ENCODE data around the gene B3GALT6.
A peak's percentile ranks its signal among the peaks of the same experiment; 100 is the strongest.

The B3GALT6 gene

GRCh38 chr1:1217621-1218523, 14.2 kb upstream of the B3GALT6 start:
- DNase-seq, result no peak

DNA sequence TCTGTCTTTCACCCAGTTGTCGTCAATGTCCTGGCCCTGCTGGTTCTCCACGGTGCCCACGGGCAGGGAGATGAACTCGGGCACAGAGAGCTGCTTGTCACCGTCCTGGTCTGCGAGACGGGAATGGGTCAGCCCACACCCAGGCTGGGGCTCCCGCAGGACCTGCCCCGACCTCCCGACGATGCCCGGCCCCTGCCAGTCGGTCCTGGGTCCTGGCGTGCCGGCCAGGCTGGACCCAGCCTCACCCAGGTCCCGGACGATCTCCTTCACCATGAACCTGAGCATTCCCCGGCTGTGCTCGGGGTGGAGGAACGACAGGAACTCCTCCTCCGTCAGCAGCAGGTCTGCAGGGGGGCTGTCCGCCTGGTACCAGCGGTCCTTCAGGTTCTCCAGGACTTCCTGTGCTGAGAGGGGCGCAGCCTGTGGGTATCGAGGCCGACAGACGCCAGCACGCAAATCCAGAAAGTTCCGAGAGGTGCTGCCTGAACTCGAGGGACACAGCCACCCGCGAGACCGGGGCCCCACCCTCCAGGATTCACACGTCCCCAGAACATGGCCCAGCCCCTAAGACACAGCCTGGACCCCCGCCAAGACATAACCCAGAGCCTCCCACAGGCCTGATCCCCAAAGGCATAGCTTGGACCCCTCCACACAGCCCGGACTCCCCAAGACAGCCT, 13.4 kb upstream of the B3GALT6 start:
- no peak for DNase-seq

GRCh38 chr1:1219341-1219740, 12.7 kb upstream of the B3GALT6 start:
- no peak for DNase-seq

GRCh38 chr1:1220197-1220596, 11.8 kb upstream of the B3GALT6 start:
- no peak for DNase-seq

- DNase-seq, result no peak
Observed at GRCh38 chr1:1221887-1222574, 10.0 kb upstream of the B3GALT6 start.

DNA sequence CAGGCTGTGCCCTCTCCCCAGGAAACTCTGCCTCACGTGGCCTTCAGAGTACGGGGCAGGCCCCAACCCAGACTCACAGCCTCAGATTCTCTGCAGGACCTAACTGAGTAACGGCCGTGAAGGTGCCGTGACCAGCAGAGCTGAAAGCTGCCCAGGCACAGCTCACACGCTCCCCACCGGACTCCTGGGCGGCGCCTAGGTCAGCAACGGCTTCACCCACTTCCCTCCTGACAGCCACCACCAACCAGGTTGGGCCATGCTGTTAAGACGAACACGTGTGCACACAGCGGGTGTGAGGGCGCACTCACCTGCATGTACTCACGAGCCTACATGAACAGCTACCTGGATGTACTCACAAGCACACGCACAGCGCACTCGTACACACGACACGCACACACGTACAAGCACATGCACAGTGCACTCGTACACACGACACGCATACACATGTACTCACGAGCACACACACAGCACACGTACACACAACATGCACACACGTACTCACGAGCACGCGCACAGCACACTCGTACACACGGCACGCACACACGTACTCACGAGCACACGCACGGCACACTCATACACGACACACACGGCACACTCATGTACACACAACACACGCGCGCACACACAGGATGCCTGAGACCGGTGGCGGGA, 9.3 kb upstream of the B3GALT6 start:
- no peak for DNase-seq

- DNase-seq, result no peak
Observed at GRCh38 chr1:1223321-1223720, 8.7 kb upstream of the B3GALT6 start.

DNA sequence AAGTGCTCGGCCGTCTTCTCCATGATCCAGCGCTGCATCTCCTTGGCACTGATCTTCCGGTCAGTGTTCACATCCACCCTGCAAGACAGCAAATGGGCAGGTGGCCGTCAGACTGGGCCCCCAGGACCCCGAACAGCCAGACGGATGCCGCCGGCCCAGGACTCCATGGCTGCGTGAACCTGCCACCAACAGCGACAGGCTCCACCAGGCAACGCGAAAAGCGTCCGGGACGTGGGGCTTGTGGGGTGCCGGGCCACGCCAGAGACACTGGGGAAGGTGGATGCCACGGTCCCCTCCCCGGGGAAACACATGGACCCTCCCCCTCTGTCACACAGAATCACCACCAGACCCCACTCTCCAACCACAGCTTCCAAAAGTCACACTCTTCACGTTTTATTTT, 8.1 kb upstream of the B3GALT6 start:
- DNase-seq, result no peak

DNA sequence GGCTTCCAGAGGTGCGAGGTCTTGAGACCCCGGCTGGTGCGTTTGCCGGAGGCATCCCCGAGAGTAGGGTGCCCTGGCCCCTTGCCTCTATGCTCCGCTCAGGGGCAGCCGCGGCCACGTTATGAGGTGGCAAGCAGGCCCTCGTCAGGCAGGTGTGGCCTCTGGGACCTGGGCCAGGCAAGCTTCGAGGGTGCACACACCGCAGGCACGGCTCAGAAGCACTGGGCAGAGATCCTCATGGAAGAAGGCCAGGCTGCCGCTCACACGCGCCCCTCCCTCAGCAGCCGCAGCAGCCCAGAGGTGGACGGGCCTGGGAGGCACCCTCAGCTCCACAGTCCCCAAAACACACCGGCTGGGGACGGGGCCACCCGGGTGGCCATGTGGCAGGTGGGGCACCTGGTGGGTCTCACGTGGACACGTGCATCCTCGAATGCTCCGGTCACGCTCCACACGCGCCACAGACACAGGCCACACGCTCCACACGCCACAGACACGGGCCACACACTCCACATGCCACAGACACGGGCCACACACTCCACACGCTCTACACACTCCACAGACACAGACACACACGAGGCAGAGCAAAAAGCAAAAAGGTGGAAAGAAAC, 6.7 kb upstream of the B3GALT6 start:
- no peak for DNase-seq

- DNase-seq, result no peak
Observed at GRCh38 chr1:1225913-1226312, 6.1 kb upstream of the B3GALT6 start.

DNA sequence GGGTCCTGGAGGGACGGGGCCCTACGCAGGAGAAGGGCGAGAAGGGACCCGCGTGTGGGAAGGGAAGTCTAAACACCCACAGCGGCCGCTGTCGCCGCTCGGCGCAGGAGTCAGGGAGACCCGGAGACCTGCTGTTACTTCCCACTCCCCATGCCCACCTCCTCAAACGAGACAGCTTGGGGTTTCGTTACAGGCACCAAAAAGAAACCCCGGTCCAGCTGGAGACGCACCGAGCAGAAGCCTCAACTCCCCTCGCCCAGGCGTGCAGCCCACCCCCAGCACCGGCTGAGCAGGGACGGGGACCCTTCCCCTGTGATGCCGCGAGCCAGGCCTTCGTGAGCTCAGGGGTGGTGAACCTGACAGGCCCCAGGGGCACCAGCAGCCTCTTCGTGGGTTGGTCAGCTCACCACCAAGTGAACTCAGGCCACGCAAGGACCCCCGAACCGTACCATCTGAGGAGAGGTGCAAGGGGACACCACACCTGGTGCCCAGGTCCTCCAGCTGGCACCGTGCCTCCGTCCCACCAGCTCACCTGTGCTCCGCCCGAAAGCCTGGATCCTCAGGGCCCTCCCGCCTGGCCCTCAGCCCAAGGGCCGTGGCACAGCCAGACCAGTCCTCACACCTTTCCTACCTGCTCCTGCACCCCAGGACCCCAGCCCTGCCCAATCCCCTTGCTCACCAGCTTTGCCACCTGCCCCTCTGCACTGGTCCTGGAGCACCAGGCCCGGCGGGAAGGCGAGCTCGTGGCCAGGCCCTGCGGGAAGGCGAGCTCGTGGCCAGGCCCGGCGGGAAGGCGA, 5.3 kb upstream of the B3GALT6 start:
- no peak for DNase-seq

GRCh38 chr1:1227386-1227785, 4.7 kb upstream of the B3GALT6 start:
- no peak for DNase-seq

GRCh38 chr1:1228187-1228586, 3.9 kb upstream of the B3GALT6 start:
- no peak for DNase-seq

DNA sequence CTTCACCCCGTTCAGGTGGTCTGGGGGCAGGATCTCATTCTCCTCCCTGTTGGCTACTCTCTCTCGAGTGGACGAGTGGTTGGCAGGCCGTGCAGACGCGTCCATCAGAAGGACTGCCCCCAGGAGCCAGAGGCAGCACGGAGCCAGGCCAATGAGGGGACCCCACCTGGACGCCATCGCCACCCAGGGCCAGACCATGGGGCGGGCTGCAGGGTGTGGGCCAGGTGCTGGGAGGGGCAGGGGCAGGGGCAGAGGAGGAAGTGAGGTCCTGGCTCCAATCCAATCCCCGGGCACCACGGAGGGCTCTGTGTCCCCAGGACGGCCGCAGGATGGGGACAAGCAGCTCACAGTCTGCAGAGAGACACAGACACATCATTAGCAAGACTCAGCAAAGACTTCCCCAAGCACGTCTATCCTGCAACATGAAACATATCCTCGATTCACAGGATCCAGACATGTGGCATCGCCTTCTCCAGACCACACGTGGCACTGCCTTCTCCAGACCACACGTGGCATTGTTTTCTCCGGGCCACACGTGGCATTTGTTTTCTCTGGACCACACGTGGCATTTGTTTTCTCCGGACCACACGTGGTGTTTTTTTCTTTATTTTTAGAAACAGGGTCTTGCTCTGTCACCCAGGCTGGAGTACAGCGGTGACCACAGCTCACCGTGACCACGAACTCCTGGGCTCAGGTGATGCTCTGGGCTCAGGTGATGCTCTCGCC, 3.3 kb upstream of the B3GALT6 start:
- DNase-seq, result no peak

DNA sequence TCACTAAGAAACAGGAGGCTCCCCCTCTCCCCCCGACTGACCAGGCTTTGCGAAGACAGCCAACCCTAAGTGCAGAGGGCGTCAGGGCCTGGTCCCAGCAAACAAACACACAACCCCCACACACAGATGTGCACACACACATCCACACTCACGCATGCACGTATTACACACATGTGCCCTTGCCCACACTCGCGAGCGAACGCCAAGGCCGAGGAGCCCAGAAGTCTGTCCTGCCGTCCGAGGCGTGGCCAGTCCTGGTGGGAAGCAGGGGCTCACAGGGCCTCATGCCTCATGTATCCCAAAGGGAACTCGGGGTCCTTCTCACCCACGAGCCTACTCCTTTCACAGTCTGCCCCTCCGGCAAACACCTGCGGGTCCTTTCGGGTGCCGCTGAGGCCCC, 2.3 kb upstream of the B3GALT6 start:
- DNase-seq, result no peak

DNA sequence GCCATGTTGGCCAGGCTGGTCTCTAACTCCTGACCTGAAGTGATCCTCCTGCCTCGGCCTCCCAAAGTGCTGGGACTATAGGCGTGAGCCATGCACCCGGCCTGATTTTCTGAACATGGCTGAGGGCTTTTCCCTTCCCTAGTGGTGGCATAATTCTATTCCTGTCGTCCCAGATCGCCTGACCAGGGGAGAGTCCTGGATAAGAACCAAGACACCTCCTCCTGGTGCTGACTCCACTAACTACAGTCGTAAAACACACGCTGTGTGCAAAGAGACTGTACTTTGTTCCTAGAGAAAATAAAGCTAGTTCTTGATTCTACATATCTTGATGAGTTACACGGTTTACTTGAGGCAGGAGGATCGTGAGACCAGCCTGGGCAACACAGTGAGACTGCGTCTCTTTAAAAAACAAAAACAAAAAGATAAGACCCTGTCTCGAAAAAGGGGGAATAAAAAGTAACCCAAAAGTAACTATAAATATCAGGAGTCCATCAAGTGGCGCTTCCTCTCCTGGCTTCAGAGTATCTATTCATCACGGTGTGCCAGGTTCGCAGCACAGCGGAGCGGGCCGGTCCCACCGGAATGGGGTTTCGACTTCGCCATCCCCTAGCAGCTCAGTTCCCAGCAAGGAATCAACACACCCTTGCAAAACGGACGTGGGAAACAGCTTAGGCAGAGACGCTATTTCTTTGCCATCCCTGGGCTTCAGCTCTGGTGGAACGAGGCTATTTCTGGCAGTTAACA, 1.2 kb upstream of the B3GALT6 start:
- DNase-seq, result peak; percentile 83

DNA sequence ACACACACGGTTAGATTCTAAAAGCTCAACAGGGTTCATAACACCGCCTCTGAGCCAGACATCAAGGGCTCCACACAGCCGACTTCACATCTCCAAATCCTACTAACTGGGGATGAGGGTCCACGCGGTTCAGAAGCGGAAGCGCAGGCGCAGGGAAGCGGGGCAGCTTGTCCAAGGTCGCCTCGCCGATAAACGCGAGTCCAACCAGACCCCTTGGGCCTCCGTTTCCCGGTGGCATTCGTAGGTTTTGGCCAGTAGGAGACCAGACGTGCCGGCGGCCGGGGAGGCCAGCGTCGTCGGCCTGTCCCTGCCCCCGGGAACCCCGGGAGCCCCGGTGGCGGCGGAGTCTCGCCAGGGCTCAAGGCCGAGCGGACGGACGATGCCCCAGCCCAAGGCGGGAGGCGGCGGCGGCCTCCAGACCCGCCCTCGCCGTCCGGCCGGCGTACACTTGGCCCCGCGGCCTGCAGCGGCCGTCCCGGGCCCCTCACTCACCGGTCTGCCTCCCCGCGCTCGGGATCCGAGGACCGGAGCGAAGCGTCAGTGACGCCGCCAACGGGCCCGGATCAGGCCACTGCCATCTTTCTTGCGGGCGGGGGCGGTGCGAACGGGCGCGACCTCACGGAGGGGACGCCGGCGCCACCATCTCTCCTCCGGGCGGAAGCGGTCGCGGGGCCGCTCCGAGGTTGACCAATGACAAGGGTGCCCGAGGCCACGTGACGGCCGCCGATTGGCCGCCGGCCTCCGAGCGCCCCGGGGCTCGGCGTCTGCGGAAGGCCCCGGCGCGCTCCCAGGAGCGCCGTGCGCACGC, 433 bp upstream of the B3GALT6 start, which contains the start of gene SDF4:
Gene SDF4, minus strand, starts transcription at position 602 of the 808 bp plus-strand sequence. CDS start 3,229 bp downstream, outside the sequence.
- peak; percentile 99 for DNase-seq

DNA sequence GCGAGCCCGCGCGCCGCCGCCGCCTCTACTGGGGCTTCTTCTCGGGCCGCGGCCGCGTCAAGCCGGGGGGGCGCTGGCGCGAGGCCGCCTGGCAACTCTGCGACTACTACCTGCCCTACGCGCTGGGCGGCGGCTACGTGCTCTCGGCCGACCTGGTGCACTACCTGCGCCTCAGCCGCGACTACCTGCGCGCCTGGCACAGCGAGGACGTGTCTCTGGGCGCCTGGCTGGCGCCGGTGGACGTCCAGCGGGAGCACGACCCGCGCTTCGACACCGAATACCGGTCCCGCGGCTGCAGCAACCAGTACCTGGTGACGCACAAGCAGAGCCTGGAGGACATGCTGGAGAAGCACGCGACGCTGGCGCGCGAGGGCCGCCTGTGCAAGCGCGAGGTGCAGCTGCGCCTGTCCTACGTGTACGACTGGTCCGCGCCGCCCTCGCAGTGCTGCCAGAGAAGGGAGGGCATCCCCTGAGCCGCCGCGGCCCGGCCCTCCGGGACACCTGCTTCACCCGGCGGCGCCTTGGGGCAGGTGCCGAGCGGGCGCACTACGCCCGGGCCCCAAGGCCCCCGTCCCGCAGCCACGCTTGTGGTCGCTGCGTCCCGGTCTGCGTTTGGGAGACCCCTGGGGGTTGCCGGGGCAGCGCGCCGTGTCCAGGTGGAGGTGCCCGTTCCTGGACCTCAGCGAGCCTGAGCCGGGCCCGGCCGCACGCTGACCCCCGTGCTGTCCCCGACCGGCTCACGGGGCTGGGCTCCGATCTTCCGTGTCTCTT, 944 bp downstream of the B3GALT6 start:
- no peak for DNase-seq

DNA sequence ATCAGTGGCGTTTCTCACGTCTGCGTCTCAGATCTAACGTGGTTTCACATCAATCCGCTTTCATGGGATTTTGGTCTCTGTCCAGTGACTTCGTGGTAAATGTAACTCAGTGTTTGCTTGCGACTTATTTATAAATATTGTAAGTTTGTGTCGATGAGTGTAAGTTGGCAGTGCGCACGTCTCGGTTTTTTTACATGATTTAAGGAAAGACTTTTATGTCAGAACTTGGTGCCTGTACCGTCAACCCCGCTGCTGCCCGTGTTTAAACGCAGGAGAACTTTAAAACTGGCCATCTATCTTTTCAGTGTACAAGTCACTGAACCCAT, 1.5 kb downstream of the B3GALT6 start:
- no peak for DNase-seq

All from OCI-M1 (cell line).